Bronchial epithelial cell (primary cell): ENCODE data around the gene FHIT. TPM values are rescaled to one million over a fixed set of nuclear protein-coding genes. Genes with fewer than 3 reads are reported as not detected.

Experiments
- DNase-seq: peaks from one replicate; pipeline ENCODE4 v3.0.0-alpha.2; 2010; ENCODE audit warnings: low read depth
- FAIRE-seq: peaks from 2 replicates; lab custom pipeline; 2011; peaks lifted over from hg19 to GRCh38; lab: Jason Lieb, UNC
- H3K27me3 ChIP-seq: 2 replicates; pipeline ENCODE4 v1.5.1; 2011; ENCODE audit warnings: low read length; ENCODE audit not compliant: control insufficient read depth, insufficient read depth
- H3K36me3 ChIP-seq: 2 replicates; pipeline ENCODE4 v1.5.1; 2011; ENCODE audit warnings: low read length; ENCODE audit not compliant: control insufficient read depth, insufficient read depth
- H3K4me3 ChIP-seq: 2 replicates; pipeline ENCODE4 v1.5.1; 2011; ENCODE audit warnings: mild to moderate bottlenecking, low read depth, low read length, control low read depth
- total RNA-seq: library from RNA; depleted of rRNA; stranded (reverse); fragments of >200 nt; gene quantifications from 2 replicates; pipeline ENCODE4 v1.2.1, GENCODE V29; 2014
- TF ChIP-seq, protein P1 (sequence below): IDR thresholded peaks from 2 replicates; pipeline ENCODE4 v1.5.1; 2011; ENCODE audit warnings: mild to moderate bottlenecking, moderate library complexity, low read length, control low read depth, inconsistent platforms; ENCODE audit not compliant: insufficient read depth, severe bottlenecking

Gene FHIT
- total RNA-seq, 1 donor from 2014 or later, result 1.6 TPM

DNA sequence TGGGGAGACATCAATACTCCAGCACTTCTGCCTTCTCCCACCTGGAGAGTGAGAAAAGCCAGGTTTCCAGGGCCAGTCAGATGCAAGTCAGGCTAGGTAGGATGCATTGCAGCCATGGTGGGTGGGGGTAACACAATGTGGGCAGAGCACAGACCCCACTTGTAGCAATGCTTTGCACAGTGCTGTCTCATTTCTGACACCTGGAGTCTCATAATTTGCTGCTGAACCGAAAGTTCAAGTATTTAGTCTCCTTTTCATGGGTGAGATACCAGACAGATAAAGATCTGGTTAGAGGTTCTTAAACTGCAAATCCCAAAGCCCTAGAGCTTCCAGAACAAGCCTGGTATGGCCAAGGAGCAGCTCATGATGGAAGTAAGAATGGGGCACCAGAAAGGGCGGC lies 1321.1 kb downstream of the FHIT start:
- no peak overlapping the region for H3K4me3 ChIP-seq
- FAIRE-seq, result no peak
- DNase-seq, result no peak
- TF ChIP-seq, protein P1, sequence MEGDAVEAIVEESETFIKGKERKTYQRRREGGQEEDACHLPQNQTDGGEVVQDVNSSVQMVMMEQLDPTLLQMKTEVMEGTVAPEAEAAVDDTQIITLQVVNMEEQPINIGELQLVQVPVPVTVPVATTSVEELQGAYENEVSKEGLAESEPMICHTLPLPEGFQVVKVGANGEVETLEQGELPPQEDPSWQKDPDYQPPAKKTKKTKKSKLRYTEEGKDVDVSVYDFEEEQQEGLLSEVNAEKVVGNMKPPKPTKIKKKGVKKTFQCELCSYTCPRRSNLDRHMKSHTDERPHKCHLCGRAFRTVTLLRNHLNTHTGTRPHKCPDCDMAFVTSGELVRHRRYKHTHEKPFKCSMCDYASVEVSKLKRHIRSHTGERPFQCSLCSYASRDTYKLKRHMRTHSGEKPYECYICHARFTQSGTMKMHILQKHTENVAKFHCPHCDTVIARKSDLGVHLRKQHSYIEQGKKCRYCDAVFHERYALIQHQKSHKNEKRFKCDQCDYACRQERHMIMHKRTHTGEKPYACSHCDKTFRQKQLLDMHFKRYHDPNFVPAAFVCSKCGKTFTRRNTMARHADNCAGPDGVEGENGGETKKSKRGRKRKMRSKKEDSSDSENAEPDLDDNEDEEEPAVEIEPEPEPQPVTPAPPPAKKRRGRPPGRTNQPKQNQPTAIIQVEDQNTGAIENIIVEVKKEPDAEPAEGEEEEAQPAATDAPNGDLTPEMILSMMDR, result no peak
- H3K36me3 ChIP-seq, result no peaks in the 10 kb centered on the region
- H3K27me3 ChIP-seq, result no peaks in the 10 kb centered on the region

DNA sequence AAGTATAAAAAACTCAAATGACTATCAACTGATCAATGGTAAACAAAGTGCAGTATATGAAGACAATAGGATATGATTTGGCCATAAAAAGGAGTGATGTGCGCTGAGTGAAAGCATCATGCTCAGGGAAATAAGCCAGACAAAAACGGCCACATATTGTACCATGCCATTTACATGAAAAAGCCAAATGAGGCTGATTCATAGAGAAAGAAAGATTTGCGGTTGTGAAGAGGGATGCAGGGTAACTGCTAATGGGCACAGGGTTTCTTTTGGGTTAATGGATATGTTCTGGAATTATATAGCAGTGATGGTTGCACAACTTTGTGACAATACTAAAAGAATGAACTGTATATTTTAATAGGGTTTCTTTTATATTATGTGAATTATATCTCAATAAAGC lies 1324.2 kb downstream of the FHIT start:
- H3K4me3 ChIP-seq, result no peak overlapping the region
- TF ChIP-seq, protein P1, result no peak
- no peaks in the 10 kb centered on the region for H3K27me3 ChIP-seq
- DNase-seq (no peak), FAIRE-seq (no peak)
- H3K36me3 ChIP-seq, result no peaks in the 10 kb centered on the region

DNA sequence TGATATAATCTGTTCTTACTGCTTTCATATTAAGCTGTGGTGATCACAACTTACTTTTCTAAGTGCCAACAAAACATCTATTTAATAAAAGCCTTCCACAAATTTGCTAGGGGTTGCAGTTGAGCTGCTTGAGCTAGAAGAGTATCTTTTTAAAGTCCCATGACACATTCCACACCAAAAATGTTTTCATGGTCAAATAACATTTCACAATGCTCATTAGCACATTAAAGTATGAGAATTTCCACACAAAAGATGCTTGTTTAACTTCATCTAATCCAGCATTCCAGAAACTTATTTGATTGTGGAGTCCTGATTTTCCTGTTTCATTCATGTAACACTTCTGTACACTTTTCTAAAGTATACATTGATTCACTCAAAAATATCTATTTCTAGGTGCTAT lies 1325.3 kb downstream of the FHIT start:
- no peaks in the 10 kb centered on the region for H3K36me3 ChIP-seq
- DNase-seq (no peak), FAIRE-seq (no peak)
- TF ChIP-seq, protein P1, result no peak
- no peak overlapping the region for H3K4me3 ChIP-seq
- H3K27me3 ChIP-seq, result no peaks in the 10 kb centered on the region

DNA sequence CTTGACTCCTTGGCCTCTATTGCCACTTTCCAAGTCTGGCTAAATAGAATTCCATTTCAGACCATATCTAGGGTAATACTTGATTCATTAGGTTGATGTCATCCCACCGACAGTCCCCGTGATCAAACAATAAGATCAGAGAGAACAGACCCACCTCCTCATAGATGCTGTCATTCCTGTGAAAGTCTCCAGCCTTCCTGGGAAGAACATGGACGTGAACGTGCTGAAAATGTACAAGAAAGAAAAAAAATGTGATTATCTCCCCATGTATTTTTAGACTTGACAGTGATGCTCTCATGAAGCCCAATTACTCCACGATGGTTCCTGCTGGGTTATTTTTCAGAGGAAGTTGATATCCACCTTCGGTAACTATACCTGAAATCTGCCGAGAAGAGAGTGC lies 1329.1 kb downstream of the FHIT start:
- Histone ChIP-seq H3K27me3 (no peaks in the 10 kb centered on the region), H3K4me3 (no peak overlapping the region), H3K36me3 (no peaks in the 10 kb centered on the region)
- TF ChIP-seq, protein P1, result no peak
- FAIRE-seq (no peak), DNase-seq (no peak)

DNA sequence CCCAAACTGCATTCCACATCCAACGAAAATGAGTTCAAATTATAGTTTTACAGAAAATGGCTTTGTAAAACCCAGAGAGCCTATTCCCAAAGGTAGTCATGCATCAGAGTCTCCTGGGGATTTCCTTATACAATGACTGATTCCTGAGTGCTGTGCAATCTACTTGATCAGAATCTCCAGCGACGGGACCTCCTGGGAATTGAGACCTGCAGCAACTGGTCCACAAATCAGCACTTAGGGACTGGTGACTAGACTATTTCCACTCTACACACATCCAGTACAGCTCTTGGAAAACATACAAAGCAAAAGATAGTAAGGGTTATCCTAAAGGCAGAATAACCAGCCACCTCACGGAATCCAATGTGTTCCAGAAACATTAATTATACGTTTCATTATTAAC lies 1330.4 kb downstream of the FHIT start:
- DNase-seq (no peak), FAIRE-seq (no peak)
- no peaks in the 10 kb centered on the region for H3K36me3 ChIP-seq
- no peak overlapping the region for H3K4me3 ChIP-seq
- TF ChIP-seq, protein P1, result no peak
- no peaks in the 10 kb centered on the region for H3K27me3 ChIP-seq

DNA sequence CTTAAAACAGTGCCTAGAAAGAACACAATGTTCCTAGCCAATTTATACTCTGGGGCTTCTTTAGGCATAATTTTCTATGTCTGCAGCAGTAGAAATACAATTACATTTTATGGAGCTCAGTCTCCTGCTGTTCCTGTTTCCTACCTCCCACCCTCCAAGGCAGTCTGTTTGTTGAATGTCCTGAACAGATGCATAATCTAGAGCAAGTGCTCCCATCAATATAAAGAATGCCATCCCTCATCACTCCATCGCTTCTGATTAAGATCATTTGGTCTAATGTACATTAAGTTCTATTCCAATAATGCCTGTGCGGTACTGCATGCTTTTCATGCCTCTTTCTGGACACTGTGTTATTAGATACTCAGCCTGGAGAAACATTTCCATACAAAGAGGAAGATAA lies 1331.7 kb downstream of the FHIT start:
- DNase-seq (no peak), FAIRE-seq (no peak)
- no peaks in the 10 kb centered on the region for H3K27me3 ChIP-seq
- no peaks in the 10 kb centered on the region for H3K36me3 ChIP-seq
- TF ChIP-seq, protein P1, result no peak
- no peak overlapping the region for H3K4me3 ChIP-seq
